PC-3 (cell line): ENCODE measurements around the gene MMAA.

ENCODE experiments used
- CTCF ChIP-seq: fragments of 300-600 bp; sonication (generic); conservative IDR thresholded peaks from 2 replicates; pipeline ENCODE4 v1.5.1; 2017; ENCODE audit warnings: antibody characterized with exemption, low read depth, mild to moderate bottlenecking, low read length
- EZH2 ChIP-seq: fragments of 300-600 bp; sonication (generic); IDR thresholded peaks from one replicate; pipeline ENCODE4 v1.6.1; 2017; ENCODE audit warnings: antibody characterized with exemption, mild to moderate bottlenecking, low read length; ENCODE audit not compliant: unreplicated experiment
- EZH2phosphoT487 ChIP-seq: fragments of 300-600 bp; sonication (generic); IDR thresholded peaks from 2 replicates; pipeline ENCODE4 v1.6.1; 2018; ENCODE audit warnings: mild to moderate bottlenecking, antibody characterized with exemption, low read length, borderline replicate concordance

- no peak for TF ChIP-seq CTCF
- no peak for TF ChIP-seq EZH2
- no peak for TF ChIP-seq EZH2phosphoT487
Observed at GRCh38 chr4:145709336-145709735, 90.2 kb downstream of the MMAA start.
